ENCODE data around the gene ZMYND8. TPM values are rescaled to one million over a fixed set of nuclear protein-coding genes. Genes with fewer than 3 reads are reported as not detected.
"Not testable (repeated sequence)": the region's sequence is repeated elsewhere in the genome, so short reads cannot be mapped to it uniquely, and the experiment has no call there.

The ZMYND8 gene
- total RNA-seq, 1 donor = 20.3 TPM

DNA sequence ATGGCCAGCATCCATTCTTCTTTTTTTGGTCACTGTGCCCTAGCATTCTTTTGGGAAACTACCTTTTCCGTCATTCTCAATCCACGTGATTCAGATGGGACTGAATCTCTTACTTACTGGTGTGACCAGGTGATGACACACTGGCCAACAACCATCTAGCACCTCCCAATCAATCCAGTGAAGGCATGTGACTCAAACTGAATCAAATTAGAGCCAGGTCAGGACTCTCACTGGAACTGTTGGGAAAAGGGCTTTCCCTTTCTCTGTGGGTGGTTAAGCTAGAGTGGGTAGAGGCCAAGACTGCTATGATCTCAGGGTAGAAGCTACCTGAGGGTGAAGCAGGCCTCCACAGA is 36.2 kb upstream of the ZMYND8 start:
- no peak overlapping the region for H3K4me3 ChIP-seq (ENCODE audit: low read depth, low read length)
- DNase-seq (ENCODE audit: low read depth) = no peak
- TF ChIP-seq, protein P1, sequence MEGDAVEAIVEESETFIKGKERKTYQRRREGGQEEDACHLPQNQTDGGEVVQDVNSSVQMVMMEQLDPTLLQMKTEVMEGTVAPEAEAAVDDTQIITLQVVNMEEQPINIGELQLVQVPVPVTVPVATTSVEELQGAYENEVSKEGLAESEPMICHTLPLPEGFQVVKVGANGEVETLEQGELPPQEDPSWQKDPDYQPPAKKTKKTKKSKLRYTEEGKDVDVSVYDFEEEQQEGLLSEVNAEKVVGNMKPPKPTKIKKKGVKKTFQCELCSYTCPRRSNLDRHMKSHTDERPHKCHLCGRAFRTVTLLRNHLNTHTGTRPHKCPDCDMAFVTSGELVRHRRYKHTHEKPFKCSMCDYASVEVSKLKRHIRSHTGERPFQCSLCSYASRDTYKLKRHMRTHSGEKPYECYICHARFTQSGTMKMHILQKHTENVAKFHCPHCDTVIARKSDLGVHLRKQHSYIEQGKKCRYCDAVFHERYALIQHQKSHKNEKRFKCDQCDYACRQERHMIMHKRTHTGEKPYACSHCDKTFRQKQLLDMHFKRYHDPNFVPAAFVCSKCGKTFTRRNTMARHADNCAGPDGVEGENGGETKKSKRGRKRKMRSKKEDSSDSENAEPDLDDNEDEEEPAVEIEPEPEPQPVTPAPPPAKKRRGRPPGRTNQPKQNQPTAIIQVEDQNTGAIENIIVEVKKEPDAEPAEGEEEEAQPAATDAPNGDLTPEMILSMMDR (IDR thresholded peaks at IDR 0.05; ENCODE audit: insufficient read depth, low read depth, low read length) = no peak

- DNase-seq (ENCODE audit: low read depth) = peak; percentile 85
- TF ChIP-seq, protein P1 (IDR thresholded peaks at IDR 0.05; ENCODE audit: insufficient read depth, low read depth, low read length) = no peak
- H3K4me3 ChIP-seq (ENCODE audit: low read depth, low read length) = no peak overlapping the region
Observed at GRCh38 chr20:47392015-47392720, 35.7 kb upstream of the ZMYND8 start.

DNA sequence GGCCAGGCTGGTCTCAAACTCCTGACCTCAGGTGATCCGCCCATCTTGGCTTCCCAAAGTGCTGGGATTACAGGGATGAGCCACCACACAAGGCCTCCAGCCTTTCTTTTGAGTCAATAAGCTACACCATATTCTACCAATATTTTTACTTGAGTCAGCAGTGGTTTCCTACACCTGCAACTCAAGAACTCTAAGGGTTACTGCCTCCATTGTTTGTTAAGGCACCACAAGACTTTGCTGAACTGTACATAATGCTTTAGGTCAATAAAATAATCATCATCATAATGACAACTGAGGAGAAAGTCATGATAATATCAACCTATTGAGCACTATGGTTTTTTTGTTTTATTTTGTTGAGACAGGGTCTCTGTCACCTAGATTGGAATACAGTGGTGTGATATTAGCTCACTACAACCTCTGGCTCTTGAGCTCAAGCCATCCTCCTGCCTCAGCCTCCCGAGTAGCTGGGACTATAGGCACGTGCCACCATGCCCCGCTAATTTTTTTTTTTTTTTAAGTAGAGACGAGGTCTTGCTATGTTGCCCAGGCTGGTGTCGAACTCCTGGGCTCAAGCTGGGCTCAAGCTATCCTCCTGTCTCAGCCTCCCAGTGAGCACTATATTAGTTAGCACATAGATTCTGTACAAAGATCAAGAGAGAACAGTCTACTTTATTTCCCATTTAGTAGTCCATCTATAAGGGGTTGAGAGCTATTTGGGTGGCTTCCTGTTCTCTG is 34.9 kb upstream of the ZMYND8 start:
- DNase-seq (ENCODE audit: low read depth) = no peak
- no peak overlapping the region for H3K4me3 ChIP-seq (ENCODE audit: low read depth, low read length)
- TF ChIP-seq, protein P1 (IDR thresholded peaks at IDR 0.05; ENCODE audit: insufficient read depth, low read depth, low read length) = no peak

GRCh38 chr20:47389867-47390347 is 33.4 kb upstream of the ZMYND8 start:
- DNase-seq (ENCODE audit: low read depth) = peak; percentile 41
- TF ChIP-seq, protein P1 (IDR thresholded peaks at IDR 0.05; ENCODE audit: insufficient read depth, low read depth, low read length) = no peak

DNA sequence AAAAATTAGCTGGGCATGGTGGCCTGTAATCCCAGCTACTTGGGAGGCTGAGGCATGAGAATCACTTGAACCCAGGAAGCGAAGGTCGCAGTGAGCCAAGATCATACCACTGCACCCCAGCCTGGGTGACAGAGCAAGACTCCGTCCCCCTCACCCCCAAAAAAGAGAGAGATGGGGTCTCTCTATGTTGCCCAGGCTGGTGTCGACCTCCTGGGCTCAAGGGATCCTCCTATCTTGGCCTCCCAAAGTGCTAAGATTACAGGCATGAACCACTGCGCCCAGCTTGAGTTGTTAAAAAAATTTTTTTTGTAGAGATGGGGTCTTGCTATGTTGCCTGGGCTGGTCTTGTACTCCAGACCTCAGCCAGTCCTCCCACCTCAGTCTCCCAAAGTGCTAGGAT is 29.5 kb upstream of the ZMYND8 start:
- not testable (repeated sequence) for DNase-seq (ENCODE audit: low read depth); H3K4me3 ChIP-seq (ENCODE audit: low read depth, low read length)

More at GRCh38 chr20:47389867-47390347, 33.4 kb upstream of the ZMYND8 start:
- H3K4me3 ChIP-seq (ENCODE audit: low read depth, low read length) = no peak overlapping the region

DNA sequence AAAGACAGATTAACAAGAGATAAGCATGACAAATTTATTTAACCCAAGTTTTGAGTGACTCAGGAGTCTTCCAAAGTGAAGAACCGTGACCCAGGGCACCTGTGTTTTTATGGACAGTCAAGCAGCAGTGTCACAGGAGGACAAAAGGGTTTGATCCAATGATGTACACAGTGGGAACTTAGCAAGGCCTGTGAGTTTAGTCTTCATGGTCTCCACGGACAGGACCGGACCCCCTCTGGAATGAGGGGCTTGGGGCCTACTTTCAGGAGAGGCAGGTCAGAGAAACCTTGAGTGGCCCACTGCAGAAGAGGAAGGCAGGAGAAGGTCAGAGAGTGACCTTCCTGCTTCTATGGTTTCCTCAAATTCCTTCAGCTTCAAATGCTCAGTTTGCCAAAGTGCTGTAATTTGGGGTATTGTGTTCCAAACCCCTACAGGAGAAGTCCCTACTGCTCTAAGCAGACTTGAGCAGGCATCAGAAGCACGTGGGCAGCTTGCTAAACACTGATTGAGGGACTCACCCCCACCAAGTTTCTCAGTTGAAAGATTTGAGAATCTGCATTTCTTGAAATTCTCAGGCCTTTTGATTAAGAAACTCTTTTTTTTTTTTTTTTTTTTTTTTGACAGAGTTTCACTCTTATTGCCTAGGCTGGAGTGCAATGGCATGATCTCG is 26.4 kb upstream of the ZMYND8 start:
- no peak overlapping the region for H3K4me3 ChIP-seq (ENCODE audit: low read depth, low read length)
- no peak for DNase-seq (ENCODE audit: low read depth)
- TF ChIP-seq, protein P1 (IDR thresholded peaks at IDR 0.05; ENCODE audit: insufficient read depth, low read depth, low read length) = no peak

- no peak for DNase-seq (ENCODE audit: low read depth)
- TF ChIP-seq, protein P1 (IDR thresholded peaks at IDR 0.05; ENCODE audit: insufficient read depth, low read depth, low read length) = no peak
- no peak overlapping the region for H3K4me3 ChIP-seq (ENCODE audit: low read depth, low read length)
Observed at GRCh38 chr20:47380481-47380880, 24.0 kb upstream of the ZMYND8 start.

All from fibroblast of villous mesenchyme (primary cell).